Neural cell (in vitro differentiated cells): ENCODE results near the gene C5. TPM values are rescaled to one million over a fixed set of nuclear protein-coding genes. Genes with fewer than 3 reads are reported as not detected.

Experiments
- H2AFZ ChIP-seq: fragments of 200-600, 300-800 bp; sonication (generic), shearing (Covaris generic); 2 replicates; pipeline ENCODE4 v1.6.0; 2014; ENCODE audit warnings: low read depth, mild to moderate bottlenecking, antibody characterized with exemption, low read length, moderate library complexity
- H3F3A ChIP-seq: fragments of 200-600 bp; shearing (Covaris generic); 2 replicates; pipeline ENCODE4 v1.6.1; 2016; ENCODE audit warnings: mild to moderate bottlenecking, moderate library complexity, mixed read lengths, antibody characterized with exemption, low read length; ENCODE audit not compliant: insufficient read depth, poor library complexity, severe bottlenecking
- H3K27ac ChIP-seq: fragments of 200-600, 300-800 bp; sonication (generic), shearing (Covaris generic); 2 replicates; pipeline ENCODE4 v1.5.1; 2014; ENCODE audit warnings: mild to moderate bottlenecking, low read length, moderate library complexity
- H3K27me3 ChIP-seq: fragments of 300-800, 200-600 bp; sonication (generic), shearing (Covaris generic); 2 replicates; pipeline ENCODE4 v1.6.0; 2014; ENCODE audit warnings: mild to moderate bottlenecking, low read depth, low read length, moderate library complexity; ENCODE audit not compliant: insufficient read depth
- H3K36me3 ChIP-seq: fragments of 300-800, 200-600 bp; sonication (generic), shearing (Covaris generic); 2 replicates; pipeline ENCODE4 v1.5.1; 2014; ENCODE audit warnings: mild to moderate bottlenecking, antibody characterized with exemption, low read length, moderate library complexity; ENCODE audit not compliant: insufficient read depth
- H3K4me2 ChIP-seq: fragments of 300-800, 200-600 bp; sonication (generic), shearing (Covaris generic); 2 replicates; pipeline ENCODE4 v1.6.0; 2014; ENCODE audit warnings: mild to moderate bottlenecking, low read length
- H3K4me3 ChIP-seq: fragments of 300-800, 200-600 bp; sonication (generic), shearing (Covaris generic); 2 replicates; pipeline ENCODE4 v1.5.1; 2014; ENCODE audit warnings: mild to moderate bottlenecking, low read length, moderate library complexity
- H3K79me2 ChIP-seq: fragments of 200-600 bp; shearing (Covaris generic); replicated peaks from 2 replicates; pipeline ENCODE4 v1.6.0; 2014; ENCODE audit warnings: mild to moderate bottlenecking, low read length, moderate library complexity; ENCODE audit not compliant: insufficient read depth
- H3K9ac ChIP-seq: fragments of 300-800, 200-600 bp; sonication (generic), shearing (Covaris generic); 2 replicates; pipeline ENCODE4 v1.6.1; 2016; ENCODE audit warnings: mild to moderate bottlenecking, low read length, mixed read lengths
- H3K9me2 ChIP-seq: fragments of 200-600 bp; shearing (Covaris generic); 2 replicates; pipeline ENCODE4 v1.6.1; 2016; ENCODE audit warnings: mild to moderate bottlenecking, low read length, mixed read lengths; ENCODE audit not compliant: insufficient read depth
- H3K9me3 ChIP-seq: fragments of 200-600, 300-800 bp; sonication (generic), shearing (Covaris generic); 2 replicates; pipeline ENCODE4 v1.6.1; 2016; ENCODE audit warnings: mild to moderate bottlenecking, mixed run types, low read length, moderate library complexity, mixed read lengths
- H4K20me1 ChIP-seq: fragments of 200-600 bp; shearing (Covaris generic); 2 replicates; pipeline ENCODE4 v1.6.1; 2016; ENCODE audit warnings: mild to moderate bottlenecking, mixed run types; ENCODE audit not compliant: insufficient read depth
- CTCF ChIP-seq: fragments of 450-650 bp; IDR thresholded peaks from 2 replicates; pipeline ENCODE4 v1.5.1; 2014; ENCODE audit warnings: antibody characterized with exemption, mild to moderate bottlenecking, moderate library complexity; ENCODE audit not compliant: poor library complexity, severe bottlenecking
- EP300 ChIP-seq: fragments of 450-650 bp; conservative IDR thresholded peaks from 2 replicates; pipeline ENCODE4 v1.6.1; 2014; ENCODE audit warnings: antibody characterized with exemption, mild to moderate bottlenecking, moderate library complexity; ENCODE audit not compliant: poor library complexity, severe bottlenecking
- EZH2 ChIP-seq: fragments of 200-600, 300-800 bp; shearing (Covaris generic), sonication (generic); IDR thresholded peaks from 2 replicates; pipeline ENCODE4 v1.6.1; 2014; ENCODE audit warnings: antibody characterized with exemption, low read length, borderline replicate concordance, mild to moderate bottlenecking; ENCODE audit not compliant: insufficient read depth, poor library complexity, severe bottlenecking
- MXI1 ChIP-seq: fragments of 450-650 bp; conservative IDR thresholded peaks from 2 replicates; pipeline ENCODE4 v1.6.1; 2014; ENCODE audit warnings: antibody characterized with exemption, mild to moderate bottlenecking; ENCODE audit not compliant: poor library complexity, severe bottlenecking
- POLR2AphosphoS5 ChIP-seq: IDR thresholded peaks from 2 replicates; pipeline ENCODE4 v1.6.1; 2012
- RAD21 ChIP-seq: fragments of 450-650 bp; conservative IDR thresholded peaks from 2 replicates; pipeline ENCODE4 v1.6.1; 2014; ENCODE audit warnings: antibody characterized with exemption, mild to moderate bottlenecking, moderate library complexity
- REST ChIP-seq: IDR thresholded peaks from 2 replicates; pipeline ENCODE4 v1.6.1; 2012; ENCODE audit warnings: borderline replicate concordance
- SMC3 ChIP-seq: fragments of 450-650 bp; conservative IDR thresholded peaks from 2 replicates; pipeline ENCODE4 v1.6.1; 2014; ENCODE audit warnings: antibody characterized with exemption, mild to moderate bottlenecking, moderate library complexity; ENCODE audit not compliant: poor library complexity
- TAF1 ChIP-seq: IDR thresholded peaks from 2 replicates; pipeline ENCODE4 v1.6.1; 2012; ENCODE audit warnings: low read depth
- polyA plus RNA-seq: library from polyadenylated mRNA; depleted of rRNA; stranded (reverse); fragments of >200 nt; gene quantifications from 2 replicates; pipeline ENCODE4 v1.2.3, GENCODE V29; 2014

C5 gene
- polyA plus RNA-seq, 1 donor from 2014 or later: 3.8 TPM

GRCh38 chr9:120918931-120919842, 130.9 kb downstream of the C5 start:
- no peak for TF ChIP-seq SMC3
- no peak for TF ChIP-seq TAF1
- TF ChIP-seq EP300: no peak
- no peak for TF ChIP-seq REST
- no peak overlapping the region for H3K4me3 ChIP-seq
- H3K27me3 ChIP-seq: no peaks in the 10 kb centered on the region
- H3K27ac ChIP-seq: no peak overlapping the region
- no peaks in the 10 kb centered on the region for H3F3A ChIP-seq
- H3K36me3 ChIP-seq: no peaks in the 10 kb centered on the region
- H3K79me2 ChIP-seq: no peaks in the 10 kb centered on the region
- no peak overlapping the region for H3K4me2 ChIP-seq
- H3K9me2 ChIP-seq: no peaks in the 10 kb centered on the region
- no peak overlapping the region for H2AFZ ChIP-seq
- no peaks in the 10 kb centered on the region for H4K20me1 ChIP-seq
- H3K9me3 ChIP-seq: no peaks in the 10 kb centered on the region
- no peak overlapping the region for H3K9ac ChIP-seq

- no peaks in the 10 kb centered on the region for H3F3A ChIP-seq
- H4K20me1 ChIP-seq: no peaks in the 10 kb centered on the region
- no peak overlapping the region for H3K9ac ChIP-seq
- H3K27me3 ChIP-seq: no peaks in the 10 kb centered on the region
- no peak overlapping the region for H3K4me2 ChIP-seq
- no peaks in the 10 kb centered on the region for H3K79me2 ChIP-seq
- H3K9me2 ChIP-seq: no peaks in the 10 kb centered on the region
- H3K4me3 ChIP-seq: no peak overlapping the region
- H2AFZ ChIP-seq: no peak overlapping the region
- no peaks in the 10 kb centered on the region for H3K9me3 ChIP-seq
- H3K36me3 ChIP-seq: no peaks in the 10 kb centered on the region
- TF ChIP-seq CTCF: no peak
- TF ChIP-seq EZH2: no peak
- no peak for TF ChIP-seq RAD21
- TF ChIP-seq TAF1: no peak
- no peak for TF ChIP-seq MXI1
- no peak for TF ChIP-seq POLR2AphosphoS5
- no peak overlapping the region for H3K27ac ChIP-seq
Measured at GRCh38 chr9:120917929-120918762, 131.9 kb downstream of the C5 start.
